Pancreas (tissue), 10 donors: ENCODE results near the gene SYNGR3. TPM values are rescaled to one million over a fixed set of nuclear protein-coding genes. Genes with fewer than 3 reads are reported as not detected.

Experiments
- ATAC-seq, 4 donors: fragments of 200-7000 bp; cut with Tn5 transposase; one replicate each; pipeline versions ENCODE4 v1.8.0 to v1.9.1; 2020; ENCODE audit warnings: mild to moderate bottlenecking in 4 of 4, moderate library complexity in 4 of 4
- DNase-seq, 6 donors: peaks; one replicate each; pipeline ENCODE4 v3.0.0-alpha.2; 2020
- FAIRE-seq: peaks from 2 replicates; lab custom pipeline; 2012; peaks lifted over from hg19 to GRCh38; lab: Jason Lieb, UNC
- H3K27ac ChIP-seq, 4 donors: fragments of 200-600 bp; sonication (generic); 1 replicate in 3 of 4; 2 replicates in 1 of 4; pipeline versions ENCODE4 v1.5.0 to v1.8.0; 2020
- H3K27me3 ChIP-seq, 4 donors: fragments of 200-600 bp; one replicate each; pipeline ENCODE4 v1.8.0; 2021
- H3K36me3 ChIP-seq, 3 donors: fragments of 200-600 bp; sonication (generic) in 1 of 3; one replicate each; pipeline versions ENCODE4 v1.5.0 to v1.8.0; 2020 to 2021
- H3K4me1 ChIP-seq, 3 donors: fragments of 200-600 bp; one replicate each; pipeline ENCODE4 v1.8.0; 2021
- H3K4me3 ChIP-seq, 4 donors: fragments of 200-600 bp; sonication (generic) in 2 of 4; one replicate each; pipeline versions ENCODE4 v1.5.0 to v1.8.0; 2020 to 2021
- H3K9me3 ChIP-seq, 4 donors: fragments of 200-600 bp; one replicate each; pipeline ENCODE4 v1.8.0; 2021
- WGBS, 2 donors: extraction: QIAGEN DNeasy Blood & Tissue Kit; methylation state at CpG; one replicate each; pipeline ENCODE4 v1.1.7; 2013; 5-methylcytosine and 5-hydroxymethylcytosine counted together
- intact Hi-C, 3 donors: fragments of 100-400 bp; cut with DNase I; formaldehyde crosslinking; loops; one replicate each; pipeline versions ENCODE4 v1.11.1 to v1.14.2; 2022
- polyA plus RNA-seq, 2 donors: library from polyadenylated mRNA; stranded (reverse); fragments of 200-250 nt; gene quantifications; one replicate each; pipeline ENCODE4 v1.2.3, GENCODE V29; 2013
- total RNA-seq, 6 donors: library from RNA; stranded (reverse); fragmentation: NEBNext Ultra II Directional in 4 of 6; extraction: Animal tissue kit (Norgen Biotek cat#: 25700) in 4 of 6; gene quantifications; one replicate each; pipeline versions ENCODE4 v1.2.1 to v1.2.4, GENCODE V29; 2021 to 2023
- TF ChIP-seq, protein P1 (sequence below), 4 donors: fragments of 200-600 bp; sonication (generic) in 3 of 4; IDR thresholded peaks; one replicate each; pipeline versions ENCODE4 v1.5.0 to v1.8.0; 2021; ENCODE audit warnings: antibody characterized with exemption in 4 of 4
- donor health status: healthy with polysubstance abuse.
- donor health status: DM: no; HTN: no; CAD: no; lungs with moderate emphysema.
- donor health status: DM: no; HTN: no; CAD: no.
- donor health status: control.
- donor health status: control.
- donor health status: Bipolar disorder and iron deficiency.
- donor health status: DM: yes; HTN: yes; CAD: no.
- donor health status: DM: no; HTN: no; CAD: no.
- donor health status: DM: no; HTN: no; CAD: no.
- donor health status: DM: yes; HTN: yes; CAD: no.

The SYNGR3 gene
- total and polyA plus RNA-seq, 8 donors = 0.19 to 3.1 (median 0.61) TPM

DNA sequence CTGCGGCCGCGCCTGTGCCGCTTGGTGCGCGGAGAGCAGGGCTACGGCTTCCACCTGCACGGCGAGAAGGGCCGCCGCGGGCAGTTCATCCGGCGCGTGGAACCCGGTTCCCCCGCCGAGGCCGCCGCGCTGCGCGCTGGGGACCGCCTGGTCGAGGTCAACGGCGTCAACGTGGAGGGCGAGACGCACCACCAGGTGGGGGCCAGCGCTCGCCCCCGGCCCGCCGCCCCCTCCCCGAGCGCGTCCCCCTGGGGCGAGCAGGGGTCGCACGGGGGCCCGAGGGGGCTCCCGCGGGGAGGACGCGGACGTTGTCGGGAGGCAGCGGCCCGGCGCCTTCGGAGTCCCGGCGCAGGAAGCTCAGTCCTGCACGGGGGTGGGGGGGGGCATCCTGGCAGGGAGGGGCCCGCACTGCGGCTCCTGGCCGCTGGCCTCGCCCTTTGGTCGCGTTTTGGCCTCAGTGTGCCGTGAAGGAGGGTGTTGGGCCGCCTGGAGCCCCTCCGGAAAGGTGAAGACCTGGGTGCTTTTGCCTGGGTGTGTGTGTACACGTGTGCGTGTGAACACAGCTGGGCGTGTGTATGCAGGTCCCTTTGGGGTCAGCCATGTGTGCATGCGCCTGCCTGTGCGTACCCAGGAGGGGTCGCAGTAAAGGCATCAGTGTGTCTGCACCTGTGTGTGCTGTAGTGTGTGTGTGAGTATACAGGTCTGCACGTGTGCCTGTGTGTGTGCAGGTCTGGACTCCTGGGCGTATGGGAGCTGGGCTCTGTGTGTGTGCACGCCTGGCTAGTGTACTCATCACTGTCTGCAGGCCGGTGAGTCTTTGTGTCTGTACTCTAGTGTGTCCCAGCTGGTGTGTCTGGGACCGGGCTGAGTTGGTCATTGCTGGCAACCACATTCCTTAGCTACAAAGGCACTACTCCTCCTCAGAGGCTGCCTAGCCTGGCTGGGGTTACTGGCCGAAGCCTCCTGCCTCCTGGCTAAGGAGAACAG, 37.5 kb downstream of the SYNGR3 start:
- H3K4me1 ChIP-seq = no peaks in the 10 kb centered on the region
- intact Hi-C loops = loop anchor here in 1 of 3 donors (5.0 kb wide), 1 partner anchor 115 kb away; no protein-coding TSS in a partner anchor
- peak in 3 of 6 donors; percentile 27 to 65 (median 62) for DNase-seq
- H3K9me3 ChIP-seq = no peaks in the 10 kb centered on the region
- no peak overlapping the region for H3K27ac ChIP-seq
- peak in 1 of 4 donors; percentile 5 for ATAC-seq
- FAIRE-seq = no peak
- WGBS, 2 donors = 5 to 7% methylated on average over 46 to 76 of the region's 76 CpGs
- H3K4me3 ChIP-seq = peak overlapping the region; percentile 45 to 66 (median 58)
- no peaks in the 10 kb centered on the region for H3K36me3 ChIP-seq
- H3K27me3 ChIP-seq = no peaks in the 10 kb centered on the region
- TF ChIP-seq, protein P1, sequence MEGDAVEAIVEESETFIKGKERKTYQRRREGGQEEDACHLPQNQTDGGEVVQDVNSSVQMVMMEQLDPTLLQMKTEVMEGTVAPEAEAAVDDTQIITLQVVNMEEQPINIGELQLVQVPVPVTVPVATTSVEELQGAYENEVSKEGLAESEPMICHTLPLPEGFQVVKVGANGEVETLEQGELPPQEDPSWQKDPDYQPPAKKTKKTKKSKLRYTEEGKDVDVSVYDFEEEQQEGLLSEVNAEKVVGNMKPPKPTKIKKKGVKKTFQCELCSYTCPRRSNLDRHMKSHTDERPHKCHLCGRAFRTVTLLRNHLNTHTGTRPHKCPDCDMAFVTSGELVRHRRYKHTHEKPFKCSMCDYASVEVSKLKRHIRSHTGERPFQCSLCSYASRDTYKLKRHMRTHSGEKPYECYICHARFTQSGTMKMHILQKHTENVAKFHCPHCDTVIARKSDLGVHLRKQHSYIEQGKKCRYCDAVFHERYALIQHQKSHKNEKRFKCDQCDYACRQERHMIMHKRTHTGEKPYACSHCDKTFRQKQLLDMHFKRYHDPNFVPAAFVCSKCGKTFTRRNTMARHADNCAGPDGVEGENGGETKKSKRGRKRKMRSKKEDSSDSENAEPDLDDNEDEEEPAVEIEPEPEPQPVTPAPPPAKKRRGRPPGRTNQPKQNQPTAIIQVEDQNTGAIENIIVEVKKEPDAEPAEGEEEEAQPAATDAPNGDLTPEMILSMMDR (IDR thresholded peaks at IDR 0.05) = no peak

DNA sequence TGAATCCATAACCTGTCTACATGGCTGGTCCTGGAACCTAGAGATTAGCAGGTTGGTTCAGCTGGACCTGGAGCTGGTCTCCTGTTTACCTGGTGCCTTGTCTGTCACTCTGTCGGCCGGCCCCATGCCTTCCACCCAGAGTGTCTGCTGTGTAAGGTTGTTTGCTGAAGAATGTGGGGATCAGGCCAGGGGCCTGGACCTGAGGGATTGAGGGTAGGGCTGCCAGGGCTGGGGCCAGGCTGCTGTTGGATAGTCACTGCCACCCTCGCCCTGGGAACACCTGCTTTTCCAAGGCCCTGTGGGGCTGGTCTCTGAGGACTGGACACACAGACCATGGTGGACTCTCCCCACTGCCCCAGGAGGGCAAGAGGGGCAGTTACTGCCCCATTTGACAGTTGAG, 38.4 kb downstream of the SYNGR3 start:
- no peak for FAIRE-seq
- 40 to 44% methylated on average over 3 of the region's 3 CpGs for WGBS, 2 donors
- Histone ChIP-seq H3K4me1 (no peaks in the 10 kb centered on the region), H3K9me3 (no peaks in the 10 kb centered on the region), H3K27me3 (no peaks in the 10 kb centered on the region), H3K36me3 (no peaks in the 10 kb centered on the region), H3K4me3 (peak overlapping the region in 2 of 4 donors; percentile 64 to 66), H3K27ac (no peak overlapping the region)
- peak in 2 of 6 donors; percentile 12 to 57 for DNase-seq
- intact Hi-C loops = loop anchor here in 1 of 3 donors (5.0 kb wide), 1 partner anchor 114 kb away; no protein-coding TSS in a partner anchor
- TF ChIP-seq, protein P1 (IDR thresholded peaks at IDR 0.05) = no peak
- no peak for ATAC-seq

DNA sequence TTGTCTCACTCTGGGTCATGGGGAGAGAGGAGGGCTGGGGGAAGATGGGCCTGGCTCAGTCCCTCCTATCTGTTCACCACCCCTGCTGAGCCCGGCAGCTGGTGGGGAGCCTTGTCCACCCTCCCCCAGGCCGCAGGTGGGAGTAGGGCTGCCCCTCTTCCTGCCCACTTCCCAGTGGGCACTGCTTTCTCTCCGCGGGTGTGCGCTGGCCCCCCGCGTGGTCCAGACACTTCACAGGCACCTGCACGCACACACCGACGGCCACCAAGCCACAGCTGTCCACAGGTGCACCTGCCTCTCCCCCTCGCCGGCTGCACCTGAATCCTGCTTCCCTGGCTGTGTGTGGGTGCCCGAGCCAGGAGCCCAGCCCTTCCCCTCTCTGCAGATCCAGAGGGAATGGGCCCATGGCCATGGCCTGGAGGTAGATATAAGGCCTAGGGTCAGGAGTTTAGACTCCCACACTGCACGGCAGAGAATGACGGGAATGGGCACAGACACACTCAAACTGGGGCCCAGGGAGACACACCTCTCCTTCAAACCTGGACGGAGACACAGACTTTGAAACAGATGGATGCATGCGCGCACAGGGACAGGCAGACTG, 39.0 kb downstream of the SYNGR3 start:
- TF ChIP-seq, protein P1 (IDR thresholded peaks at IDR 0.05) = no peak
- H3K4me1 ChIP-seq = no peaks in the 10 kb centered on the region
- 82 to 85% methylated on average over 18 of the region's 18 CpGs for WGBS, 2 donors
- DNase-seq (peak in 1 of 6 donors; percentile 20), ATAC-seq (no peak), FAIRE-seq (no peak)
- H3K27me3 ChIP-seq = no peaks in the 10 kb centered on the region
- H3K36me3 ChIP-seq = no peaks in the 10 kb centered on the region
- H3K4me3 ChIP-seq = no peak overlapping the region
- H3K27ac ChIP-seq = no peak overlapping the region
- intact Hi-C loops = loop anchor here in 1 of 3 donors (5.0 kb wide), 1 partner anchor 114 kb away; no protein-coding TSS in a partner anchor
- no peaks in the 10 kb centered on the region for H3K9me3 ChIP-seq

DNA sequence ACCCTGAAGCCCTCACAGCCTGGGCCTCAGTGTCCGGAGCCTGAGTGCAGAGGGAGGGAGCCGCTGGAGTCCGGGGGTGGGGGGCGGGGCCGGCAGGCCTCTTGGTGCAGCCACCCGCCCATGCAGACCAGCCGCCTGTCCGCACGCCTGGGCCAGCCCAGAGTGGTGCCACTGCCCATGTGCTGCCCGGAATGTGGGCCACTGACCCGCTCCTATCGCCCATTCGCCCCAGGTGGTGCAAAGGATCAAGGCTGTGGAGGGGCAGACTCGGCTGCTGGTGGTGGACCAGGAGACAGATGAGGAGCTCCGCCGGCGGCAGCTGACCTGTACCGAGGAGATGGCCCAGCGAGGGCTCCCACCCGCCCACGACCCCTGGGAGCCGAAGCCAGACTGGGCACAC, 39.6 kb downstream of the SYNGR3 start:
- no peaks in the 10 kb centered on the region for H3K9me3 ChIP-seq
- H3K27me3 ChIP-seq = no peaks in the 10 kb centered on the region
- DNase-seq (peak in 2 of 6 donors; percentile 39 to 73), ATAC-seq (no peak), FAIRE-seq (no peak)
- WGBS, 2 donors = 88 to 94% methylated on average over 21 to 22 of the region's 22 CpGs
- no peak overlapping the region for H3K4me3 ChIP-seq
- TF ChIP-seq, protein P1 (IDR thresholded peaks at IDR 0.05) = no peak
- intact Hi-C loops = loop anchor here in 1 of 3 donors (5.0 kb wide), 1 partner anchor 113 kb away; no protein-coding TSS in a partner anchor
- H3K4me1 ChIP-seq = no peaks in the 10 kb centered on the region
- H3K27ac ChIP-seq = no peak overlapping the region
- H3K36me3 ChIP-seq = no peaks in the 10 kb centered on the region
